ENCODE measurements around the gene PLXDC1. TPM values are rescaled to one million over a fixed set of nuclear protein-coding genes. Genes with fewer than 3 reads are reported as not detected.

PLXDC1 gene
- total RNA-seq, 1 donor from 2014 or later: 19.5 TPM

- Histone ChIP-seq H3K4me1 (peaks cover 26% of the 10 kb centered on the region), H3K27me3 (ENCODE audit: low read depth) (no peaks in the 10 kb centered on the region), H3K9me3 (no peaks in the 10 kb centered on the region), H3K36me3 (no peaks in the 10 kb centered on the region), H3K4me3 (no peak overlapping the region), H3K27ac (no peak overlapping the region)
- ATAC-seq: no peak
- intact Hi-C loops (cut with DNase I): no loop called here
- no peak for TF ChIP-seq CTCF (IDR thresholded peaks at IDR 0.05)
- DNase-seq: no peak
These were observed 73.6 kb downstream of the PLXDC1 start for GRCh38 chr17:39077866-39078265.

GRCh38 chr17:39077252-39077651 lies 74.2 kb downstream of the PLXDC1 start:
- no peak for ATAC-seq
- intact Hi-C loops (cut with DNase I): no loop called here
- H3K36me3 ChIP-seq: no peaks in the 10 kb centered on the region

GRCh38 chr17:39074676-39075075 lies 76.8 kb downstream of the PLXDC1 start:
- H3K27ac ChIP-seq: no peak overlapping the region
- ATAC-seq (no peak), DNase-seq (no peak)
- intact Hi-C loops (cut with DNase I): no loop called here
- peaks cover under 1% of the 10 kb centered on the region for H3K4me1 ChIP-seq
- no peak overlapping the region for H3K4me3 ChIP-seq
- no peak for TF ChIP-seq CTCF (IDR thresholded peaks at IDR 0.05)
- H3K27me3 ChIP-seq (ENCODE audit: low read depth): no peaks in the 10 kb centered on the region
- no peaks in the 10 kb centered on the region for H3K36me3 ChIP-seq
- no peaks in the 10 kb centered on the region for H3K9me3 ChIP-seq

More at GRCh38 chr17:39077252-39077651, 74.2 kb downstream of the PLXDC1 start:
- H3K27me3 ChIP-seq (ENCODE audit: low read depth): no peaks in the 10 kb centered on the region
- peaks cover 22% of the 10 kb centered on the region for H3K4me1 ChIP-seq
- no peak overlapping the region for H3K4me3 ChIP-seq
- no peak for TF ChIP-seq CTCF (IDR thresholded peaks at IDR 0.05)
- no peak overlapping the region for H3K27ac ChIP-seq
- H3K9me3 ChIP-seq: no peaks in the 10 kb centered on the region
- DNase-seq: no peak

GRCh38 chr17:39073916-39074315 lies 77.5 kb downstream of the PLXDC1 start:
- Histone ChIP-seq H3K27me3 (ENCODE audit: low read depth) (no peaks in the 10 kb centered on the region), H3K4me1 (no peaks in the 10 kb centered on the region), H3K36me3 (no peaks in the 10 kb centered on the region), H3K4me3 (no peak overlapping the region), H3K27ac (no peak overlapping the region), H3K9me3 (no peaks in the 10 kb centered on the region)
- DNase-seq: no peak
- TF ChIP-seq CTCF (IDR thresholded peaks at IDR 0.05): no peak
- no peak for ATAC-seq
- intact Hi-C loops (cut with DNase I): no loop called here

GRCh38 chr17:39073353-39073752 lies 78.1 kb downstream of the PLXDC1 start:
- TF ChIP-seq CTCF (IDR thresholded peaks at IDR 0.05): no peak
- DNase-seq (no peak), ATAC-seq (no peak)
- intact Hi-C loops (cut with DNase I): no loop called here
- no peak overlapping the region for H3K27ac ChIP-seq
- H3K27me3 ChIP-seq (ENCODE audit: low read depth): no peaks in the 10 kb centered on the region
- H3K9me3 ChIP-seq: no peaks in the 10 kb centered on the region
- H3K36me3 ChIP-seq: no peaks in the 10 kb centered on the region
- no peaks in the 10 kb centered on the region for H3K4me1 ChIP-seq
- H3K4me3 ChIP-seq: no peak overlapping the region

- intact Hi-C loops (cut with DNase I): no loop called here
- Histone ChIP-seq H3K4me1 (no peaks in the 10 kb centered on the region), H3K9me3 (no peaks in the 10 kb centered on the region), H3K36me3 (no peaks in the 10 kb centered on the region), H3K4me3 (no peak overlapping the region), H3K27me3 (ENCODE audit: low read depth) (no peaks in the 10 kb centered on the region), H3K27ac (no peak overlapping the region)
- TF ChIP-seq CTCF (IDR thresholded peaks at IDR 0.05): no peak
- DNase-seq: no peak
- ATAC-seq: no peak
These were observed 79.9 kb downstream of the PLXDC1 start for GRCh38 chr17:39071573-39071972.

Measured in lower lobe of right lung (tissue), 2 donors.